K562 (cell line): ENCODE data around the gene CCM2. TPM values are rescaled to one million over a fixed set of nuclear protein-coding genes. Genes with fewer than 3 reads are reported as not detected.

ENCODE experiments used
- ETV1 ChIP-seq: fragments of 450-650 bp; conservative IDR thresholded peaks from 2 replicates; pipeline ENCODE4 v1.6.1; 2016; ENCODE audit warnings: missing genetic modification characterization, control low read depth, low read depth, missing compliant biosample characterization
- KLF13 ChIP-seq: fragments of 450-650 bp; IDR thresholded peaks from 2 replicates; pipeline ENCODE4 v1.6.1; 2016; ENCODE audit warnings: missing genetic modification characterization, low read depth, mild to moderate bottlenecking, missing compliant biosample characterization, moderate library complexity, borderline replicate concordance
- ZNF143 ChIP-seq: sonication (generic); formaldehyde crosslinking; IDR thresholded peaks from 2 replicates; pipeline ENCODE4 v1.9.0; 2022; ENCODE audit warnings: mild to moderate bottlenecking, missing genetic modification reagents
- polyA plus RNA-seq, 8 experiments: library from polyadenylated mRNA; depleted of rRNA in 4 of 8; stranded (reverse) in 5 of 8; unstranded in 3 of 8; fragments of >200 nt; fragmentation: Nextera tagmentation in 2 of 8; fragmentation: Illumina TruSeq in 1 of 8; extraction: Ambion mirVana in 2 of 8; extraction: Trizol in 1 of 8; gene quantifications; 2 replicates each; pipeline versions ENCODE4 v1.2.1 to v1.2.3, GENCODE V29; 2011 to 2014; ENCODE audit warnings: inconsistent platforms in 1 of 8, missing spikeins in 1 of 8
- total RNA-seq, 7 experiments: library from RNA; depleted of rRNA in 6 of 7; stranded (reverse); fragments of >200 nt in 6 of 7; fragmentation: Illumina TruSeq in 2 of 7; extraction: Trizol in 2 of 7; gene quantifications; 2 replicates each; pipeline versions ENCODE4 v1.2.1 to v1.2.3, GENCODE V29; 2011 to 2021; ENCODE audit warnings: low replicate concordance in 1 of 7
- TF ChIP-seq, protein P1 (sequence below), 2 experiments: fragments of 450-650 bp in 1 of 2; sonication (generic) in 1 of 2; formaldehyde crosslinking in 1 of 2; IDR thresholded peaks; 2 replicates each; pipeline versions ENCODE4 v1.7.1 to v1.9.0; 2016 to 2022; ENCODE audit warnings: inconsistent platforms in 1 of 2, mild to moderate bottlenecking in 1 of 2, missing genetic modification reagents in 1 of 2
- TF ChIP-seq, protein P2 (sequence below): sonication (generic); formaldehyde crosslinking; IDR thresholded peaks from 2 replicates; pipeline ENCODE4 v1.8.0; 2022; ENCODE audit warnings: mild to moderate bottlenecking, missing genetic modification reagents

CCM2 gene
- total and polyA plus RNA-seq, 9 of the 15 experiments (the other 6 are each of a cell fraction or from before 2014, with no cell fraction given) = 0.41 to 38.6 (median 25.9) TPM

DNA sequence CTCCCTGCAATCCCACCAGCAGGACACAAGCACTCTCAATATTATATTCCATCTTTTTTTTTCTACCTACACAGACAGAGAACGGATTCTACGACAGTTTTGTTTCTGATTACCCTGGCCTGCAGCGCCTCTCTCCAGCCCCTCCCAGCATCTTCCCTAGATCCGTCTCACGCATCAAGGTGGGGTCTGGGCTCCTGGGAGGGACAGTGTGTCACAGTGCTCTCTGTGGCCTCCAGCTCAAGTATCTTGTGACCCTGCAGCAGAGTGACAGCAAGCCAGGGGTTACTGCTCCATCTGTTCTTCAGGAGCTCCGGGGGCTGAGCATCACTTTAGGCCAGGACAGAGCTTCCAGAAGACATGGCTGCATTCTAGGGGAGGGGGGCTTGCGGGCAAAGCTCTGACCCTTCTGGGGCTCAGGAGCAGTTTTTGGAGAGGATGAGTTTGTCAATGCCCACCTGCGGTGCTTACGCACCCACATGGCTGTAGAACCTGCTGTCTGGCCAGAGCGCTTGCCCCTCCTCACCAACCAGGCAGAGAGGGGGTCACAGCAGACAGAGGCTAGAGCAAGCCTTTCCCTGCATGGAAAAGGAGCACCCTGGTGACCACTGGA lies 43.7 kb upstream of the CCM2 start (continued):
- TF ChIP-seq, protein P1, sequence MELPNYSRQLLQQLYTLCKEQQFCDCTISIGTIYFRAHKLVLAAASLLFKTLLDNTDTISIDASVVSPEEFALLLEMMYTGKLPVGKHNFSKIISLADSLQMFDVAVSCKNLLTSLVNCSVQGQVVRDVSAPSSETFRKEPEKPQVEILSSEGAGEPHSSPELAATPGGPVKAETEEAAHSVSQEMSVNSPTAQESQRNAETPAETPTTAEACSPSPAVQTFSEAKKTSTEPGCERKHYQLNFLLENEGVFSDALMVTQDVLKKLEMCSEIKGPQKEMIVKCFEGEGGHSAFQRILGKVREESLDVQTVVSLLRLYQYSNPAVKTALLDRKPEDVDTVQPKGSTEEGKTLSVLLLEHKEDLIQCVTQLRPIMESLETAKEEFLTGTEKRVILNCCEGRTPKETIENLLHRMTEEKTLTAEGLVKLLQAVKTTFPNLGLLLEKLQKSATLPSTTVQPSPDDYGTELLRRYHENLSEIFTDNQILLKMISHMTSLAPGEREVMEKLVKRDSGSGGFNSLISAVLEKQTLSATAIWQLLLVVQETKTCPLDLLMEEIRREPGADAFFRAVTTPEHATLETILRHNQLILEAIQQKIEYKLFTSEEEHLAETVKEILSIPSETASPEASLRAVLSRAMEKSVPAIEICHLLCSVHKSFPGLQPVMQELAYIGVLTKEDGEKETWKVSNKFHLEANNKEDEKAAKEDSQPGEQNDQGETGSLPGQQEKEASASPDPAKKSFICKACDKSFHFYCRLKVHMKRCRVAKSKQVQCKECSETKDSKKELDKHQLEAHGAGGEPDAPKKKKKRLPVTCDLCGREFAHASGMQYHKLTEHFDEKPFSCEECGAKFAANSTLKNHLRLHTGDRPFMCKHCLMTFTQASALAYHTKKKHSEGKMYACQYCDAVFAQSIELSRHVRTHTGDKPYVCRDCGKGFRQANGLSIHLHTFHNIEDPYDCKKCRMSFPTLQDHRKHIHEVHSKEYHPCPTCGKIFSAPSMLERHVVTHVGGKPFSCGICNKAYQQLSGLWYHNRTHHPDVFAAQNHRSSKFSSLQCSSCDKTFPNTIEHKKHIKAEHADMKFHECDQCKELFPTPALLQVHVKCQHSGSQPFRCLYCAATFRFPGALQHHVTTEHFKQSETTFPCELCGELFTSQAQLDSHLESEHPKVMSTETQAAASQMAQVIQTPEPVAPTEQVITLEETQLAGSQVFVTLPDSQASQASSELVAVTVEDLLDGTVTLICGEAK (IDR thresholded peaks at IDR 0.05) = no peak
- TF ChIP-seq, protein P1 (CRISPR knock-in tag; IDR thresholded peaks at IDR 0.05) = no peak
- TF ChIP-seq ETV1 = no peak
- TF ChIP-seq KLF13 (tag) = no peak
- no peak for TF ChIP-seq ZNF143 (CRISPR knock-in tag)
- TF ChIP-seq, protein P2, sequence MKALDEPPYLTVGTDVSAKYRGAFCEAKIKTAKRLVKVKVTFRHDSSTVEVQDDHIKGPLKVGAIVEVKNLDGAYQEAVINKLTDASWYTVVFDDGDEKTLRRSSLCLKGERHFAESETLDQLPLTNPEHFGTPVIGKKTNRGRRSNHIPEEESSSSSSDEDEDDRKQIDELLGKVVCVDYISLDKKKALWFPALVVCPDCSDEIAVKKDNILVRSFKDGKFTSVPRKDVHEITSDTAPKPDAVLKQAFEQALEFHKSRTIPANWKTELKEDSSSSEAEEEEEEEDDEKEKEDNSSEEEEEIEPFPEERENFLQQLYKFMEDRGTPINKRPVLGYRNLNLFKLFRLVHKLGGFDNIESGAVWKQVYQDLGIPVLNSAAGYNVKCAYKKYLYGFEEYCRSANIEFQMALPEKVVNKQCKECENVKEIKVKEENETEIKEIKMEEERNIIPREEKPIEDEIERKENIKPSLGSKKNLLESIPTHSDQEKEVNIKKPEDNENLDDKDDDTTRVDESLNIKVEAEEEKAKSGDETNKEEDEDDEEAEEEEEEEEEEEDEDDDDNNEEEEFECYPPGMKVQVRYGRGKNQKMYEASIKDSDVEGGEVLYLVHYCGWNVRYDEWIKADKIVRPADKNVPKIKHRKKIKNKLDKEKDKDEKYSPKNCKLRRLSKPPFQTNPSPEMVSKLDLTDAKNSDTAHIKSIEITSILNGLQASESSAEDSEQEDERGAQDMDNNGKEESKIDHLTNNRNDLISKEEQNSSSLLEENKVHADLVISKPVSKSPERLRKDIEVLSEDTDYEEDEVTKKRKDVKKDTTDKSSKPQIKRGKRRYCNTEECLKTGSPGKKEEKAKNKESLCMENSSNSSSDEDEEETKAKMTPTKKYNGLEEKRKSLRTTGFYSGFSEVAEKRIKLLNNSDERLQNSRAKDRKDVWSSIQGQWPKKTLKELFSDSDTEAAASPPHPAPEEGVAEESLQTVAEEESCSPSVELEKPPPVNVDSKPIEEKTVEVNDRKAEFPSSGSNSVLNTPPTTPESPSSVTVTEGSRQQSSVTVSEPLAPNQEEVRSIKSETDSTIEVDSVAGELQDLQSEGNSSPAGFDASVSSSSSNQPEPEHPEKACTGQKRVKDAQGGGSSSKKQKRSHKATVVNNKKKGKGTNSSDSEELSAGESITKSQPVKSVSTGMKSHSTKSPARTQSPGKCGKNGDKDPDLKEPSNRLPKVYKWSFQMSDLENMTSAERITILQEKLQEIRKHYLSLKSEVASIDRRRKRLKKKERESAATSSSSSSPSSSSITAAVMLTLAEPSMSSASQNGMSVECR (CRISPR knock-in tag) = no peak
- TF ChIP-seq, all 486 proteins: peak for 0
